Chondrocyte (in vitro differentiated cells): ENCODE measurements around the gene RELCH. TPM values are rescaled to one million over a fixed set of nuclear protein-coding genes. Genes with fewer than 3 reads are reported as not detected.

Experiments
- DNase-seq: peaks from one replicate; pipeline ENCODE4 v3.0.0; 2021; ENCODE audit warnings: mixed read lengths, low spot score
- H3K27ac Mint-ChIP-seq: one replicate; pipeline ENCODE4 v1.8.0; 2021; ENCODE audit warnings: mild to moderate bottlenecking, moderate library complexity, mixed read lengths; ENCODE audit not compliant: unreplicated experiment
- H3K27me3 Mint-ChIP-seq: 2 replicates; pipeline ENCODE4 v1.8.0; 2021; ENCODE audit warnings: low read depth, mixed read lengths
- H3K36me3 Mint-ChIP-seq: 2 replicates; pipeline ENCODE4 v1.8.0; 2021; ENCODE audit warnings: low read depth, mixed read lengths
- H3K4me1 Mint-ChIP-seq: 2 replicates; pipeline ENCODE4 v1.8.0; 2021; ENCODE audit warnings: low read depth, mild to moderate bottlenecking, mixed read lengths
- H3K4me3 Mint-ChIP-seq: one replicate; pipeline ENCODE4 v1.8.0; 2021; ENCODE audit warnings: mild to moderate bottlenecking, moderate library complexity, mixed read lengths; ENCODE audit not compliant: unreplicated experiment
- H3K9me3 Mint-ChIP-seq: 2 replicates; pipeline ENCODE4 v1.8.0; 2021; ENCODE audit warnings: low read depth, mixed read lengths
- CTCF ChIP-seq: fragments of 200-600 bp; sonication (generic); IDR thresholded peaks from 2 replicates; pipeline ENCODE4 v1.5.0; 2021; ENCODE audit warnings: antibody characterized with exemption, mild to moderate bottlenecking, moderate library complexity
- total RNA-seq: library from RNA; stranded (reverse); gene quantifications from 3 replicates; pipeline ENCODE4 v1.2.1, GENCODE V29; 2021

Gene RELCH
- total RNA-seq, 1 donor from 2014 or later, result 15.2 TPM

- Mint-ChIP-seq H3K4me1 (peaks cover 5% of the 10 kb centered on the region), H3K9me3 (peaks cover 9% of the 10 kb centered on the region), H3K27ac (no peak overlapping the region), H3K36me3 (peaks cover 10% of the 10 kb centered on the region), H3K4me3 (no peak overlapping the region), H3K27me3 (no peaks in the 10 kb centered on the region)
- no peak for DNase-seq
- no peak for TF ChIP-seq CTCF
These were observed 23.1 kb downstream of the RELCH start for GRCh38 chr18:62210138-62210537.

GRCh38 chr18:62211325-62211828 lies 24.3 kb downstream of the RELCH start:
- Mint-ChIP-seq H3K27me3 (no peaks in the 10 kb centered on the region), H3K36me3 (peaks cover 10% of the 10 kb centered on the region), H3K4me3 (no peak overlapping the region), H3K27ac (no peak overlapping the region), H3K4me1 (peaks cover 5% of the 10 kb centered on the region), H3K9me3 (peaks cover 9% of the 10 kb centered on the region)
- TF ChIP-seq CTCF, result no peak
- DNase-seq, result no peak

- H3K4me1 Mint-ChIP-seq, result peaks cover 12% of the 10 kb centered on the region
- DNase-seq, result no peak
- no peak for TF ChIP-seq CTCF
- H3K9me3 Mint-ChIP-seq, result peaks cover 9% of the 10 kb centered on the region
- no peak overlapping the region for H3K27ac Mint-ChIP-seq
- H3K27me3 Mint-ChIP-seq, result no peaks in the 10 kb centered on the region
- no peak overlapping the region for H3K4me3 Mint-ChIP-seq
- H3K36me3 Mint-ChIP-seq, result peaks cover 10% of the 10 kb centered on the region
These were observed 27.7 kb downstream of the RELCH start for GRCh38 chr18:62214790-62215189.

GRCh38 chr18:62224229-62224628 lies 37.2 kb downstream of the RELCH start:
- Mint-ChIP-seq H3K9me3 (peaks cover 11% of the 10 kb centered on the region), H3K4me1 (no peaks in the 10 kb centered on the region), H3K27me3 (no peaks in the 10 kb centered on the region), H3K27ac (no peak overlapping the region), H3K36me3 (peaks cover 27% of the 10 kb centered on the region), H3K4me3 (no peak overlapping the region)
- TF ChIP-seq CTCF, result no peak
- DNase-seq, result no peak

GRCh38 chr18:62226047-62226446 lies 39.0 kb downstream of the RELCH start:
- H3K27me3 Mint-ChIP-seq, result no peaks in the 10 kb centered on the region
- no peak for TF ChIP-seq CTCF
- no peaks in the 10 kb centered on the region for H3K4me1 Mint-ChIP-seq
- H3K27ac Mint-ChIP-seq, result no peak overlapping the region
- DNase-seq, result no peak
- peaks cover 27% of the 10 kb centered on the region for H3K36me3 Mint-ChIP-seq
- peaks cover 11% of the 10 kb centered on the region for H3K9me3 Mint-ChIP-seq
- H3K4me3 Mint-ChIP-seq, result no peak overlapping the region
